ENCODE measurements around the gene HOXA4.

HOXA4 gene

DNA sequence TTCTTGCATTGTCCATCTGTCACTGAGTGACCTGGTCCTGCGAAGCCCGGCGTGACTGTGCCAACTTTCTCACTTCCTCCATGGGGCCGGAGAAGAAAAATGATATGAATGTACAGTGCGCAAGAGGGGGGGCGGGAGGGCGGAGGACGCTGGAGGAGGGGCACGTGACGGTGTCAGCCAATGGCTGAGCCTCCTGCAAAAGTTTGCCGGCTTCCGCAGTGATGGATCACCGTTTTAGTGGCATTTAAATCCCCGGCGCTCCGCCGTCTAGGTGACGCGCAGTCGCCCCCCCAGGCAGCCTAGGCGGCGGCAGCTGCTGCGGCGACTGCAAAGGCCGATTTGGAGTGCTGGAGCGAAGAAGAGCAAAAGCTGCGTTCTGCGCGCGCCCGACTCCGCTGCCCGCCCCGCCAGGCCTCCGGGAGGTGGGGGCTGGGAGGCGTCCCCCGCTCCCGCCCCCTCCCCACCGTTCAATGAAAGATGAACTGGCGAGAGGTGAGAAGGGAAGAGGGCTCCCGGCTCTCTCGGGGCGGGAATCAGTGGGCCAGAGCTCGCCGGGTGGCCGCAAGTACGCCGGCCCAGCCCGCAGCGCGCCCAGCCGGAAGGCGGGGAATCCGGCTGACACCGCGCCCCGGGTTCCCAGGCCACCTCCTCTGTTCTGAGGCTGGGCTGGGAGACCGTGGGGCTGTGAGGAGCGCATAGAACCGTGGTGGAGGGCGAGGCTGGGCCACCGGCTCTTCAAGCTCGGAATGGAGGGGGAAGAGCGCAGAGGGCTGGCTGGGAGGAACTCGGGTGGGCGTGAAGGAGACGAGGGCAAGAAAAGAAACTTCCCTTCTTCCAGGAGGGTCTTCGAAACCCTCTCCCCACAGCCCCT is 34.4 kb downstream of the HOXA4 start, which contains the start of gene HOXA1:
TSS of gene HOXA1 (minus strand) at position 104 of the 871 bp plus-strand sequence. CDS start at position 16, 88 bp downstream.
- ChIA-PET CTCF (interaction anchor here (0.5 to 3.3 kb wide), 11 partner anchors 17 to 1280 kb away, joined by 3 to 13 read pairs (median 4); partner anchors contain the start of gene HOXA5), POLR2A (ENCODE audit: low non-redundant PET) (interaction anchor here (0.5 to 0.7 kb wide), 3 partner anchors 15 to 902 kb away, joined by 3 read pairs; no protein-coding TSS in a partner anchor)
- peak; percentile 98 for DNase-seq (ENCODE audit: low spot score)
- peak within 1 kb of the TSS; percentile 95 for H3K27ac ChIP-seq
- TF ChIP-seq, protein P1, sequence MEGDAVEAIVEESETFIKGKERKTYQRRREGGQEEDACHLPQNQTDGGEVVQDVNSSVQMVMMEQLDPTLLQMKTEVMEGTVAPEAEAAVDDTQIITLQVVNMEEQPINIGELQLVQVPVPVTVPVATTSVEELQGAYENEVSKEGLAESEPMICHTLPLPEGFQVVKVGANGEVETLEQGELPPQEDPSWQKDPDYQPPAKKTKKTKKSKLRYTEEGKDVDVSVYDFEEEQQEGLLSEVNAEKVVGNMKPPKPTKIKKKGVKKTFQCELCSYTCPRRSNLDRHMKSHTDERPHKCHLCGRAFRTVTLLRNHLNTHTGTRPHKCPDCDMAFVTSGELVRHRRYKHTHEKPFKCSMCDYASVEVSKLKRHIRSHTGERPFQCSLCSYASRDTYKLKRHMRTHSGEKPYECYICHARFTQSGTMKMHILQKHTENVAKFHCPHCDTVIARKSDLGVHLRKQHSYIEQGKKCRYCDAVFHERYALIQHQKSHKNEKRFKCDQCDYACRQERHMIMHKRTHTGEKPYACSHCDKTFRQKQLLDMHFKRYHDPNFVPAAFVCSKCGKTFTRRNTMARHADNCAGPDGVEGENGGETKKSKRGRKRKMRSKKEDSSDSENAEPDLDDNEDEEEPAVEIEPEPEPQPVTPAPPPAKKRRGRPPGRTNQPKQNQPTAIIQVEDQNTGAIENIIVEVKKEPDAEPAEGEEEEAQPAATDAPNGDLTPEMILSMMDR (conservative IDR thresholded peaks at IDR 0.05; ENCODE audit: low read depth), result no peak

DNA sequence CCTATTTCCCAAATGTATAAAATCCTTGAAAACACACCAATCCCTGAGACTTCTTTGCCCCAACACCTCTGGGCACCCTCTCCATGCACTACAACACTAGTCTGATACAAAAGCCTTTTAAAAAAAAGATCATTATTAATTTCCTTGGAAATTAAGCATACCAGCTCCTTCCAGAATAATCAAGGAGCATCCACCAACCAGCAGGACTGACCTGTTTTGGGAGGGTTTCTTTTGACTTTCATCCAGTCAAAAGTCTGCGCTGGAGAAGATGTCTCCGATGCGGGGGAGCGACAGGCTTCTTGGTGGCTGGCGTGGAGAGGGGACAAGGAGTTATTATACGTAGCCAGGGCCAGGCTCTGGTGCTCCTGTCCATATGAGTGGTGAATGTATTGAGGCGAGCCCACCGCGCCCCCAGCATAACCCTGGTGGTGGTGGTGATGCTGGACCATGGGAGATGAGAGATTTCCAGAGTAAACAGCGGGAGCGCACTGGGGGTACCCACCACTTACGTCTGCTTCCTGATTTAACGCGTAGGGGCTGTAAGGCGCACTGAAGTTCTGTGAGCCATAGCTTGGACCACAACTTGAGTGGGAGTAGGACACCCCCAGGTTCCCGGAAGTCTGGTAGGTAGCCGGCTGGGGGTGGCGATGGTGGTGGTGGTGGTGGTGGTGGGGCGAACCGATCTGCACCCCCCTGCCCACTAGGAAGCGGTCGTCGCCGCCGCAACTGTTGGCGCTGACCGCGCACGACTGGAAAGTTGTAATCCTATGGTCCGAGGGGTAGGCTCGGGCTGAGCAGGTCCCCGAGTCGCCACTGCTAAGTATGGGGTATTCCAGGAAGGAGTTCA is 35.3 kb downstream of the HOXA4 start:
- DNase-seq (ENCODE audit: low spot score), result no peak
- TF ChIP-seq, protein P1 (conservative IDR thresholded peaks at IDR 0.05; ENCODE audit: low read depth), result no peak
- CTCF ChIA-PET, result interaction anchor here (0.6 to 3.3 kb wide), 4 partner anchors 21 to 1280 kb away, joined by 3 to 13 read pairs (median 3); partner anchors contain the start of gene HOXA5
- peak overlapping the region; percentile 95 for H3K27ac ChIP-seq
- POLR2A ChIA-PET (ENCODE audit: low non-redundant PET), result no interaction called here

GRCh38 chr7:27094304-27095049 is 36.1 kb downstream of the HOXA4 start:
- TF ChIP-seq, protein P1 (conservative IDR thresholded peaks at IDR 0.05; ENCODE audit: low read depth), result no peak
- DNase-seq (ENCODE audit: low spot score), result no peak
- H3K27ac ChIP-seq, result no peak overlapping the region
- POLR2A ChIA-PET (ENCODE audit: low non-redundant PET), result interaction anchor here (0.6 kb wide), 2 partner anchors 83 to 219 kb away, joined by 5 to 8 read pairs; no protein-coding TSS in a partner anchor
- CTCF ChIA-PET, result interaction anchor here (0.7 to 1.1 kb wide), 2 partner anchors 22 to 237 kb away, joined by 3 read pairs; no protein-coding TSS in a partner anchor

DNA sequence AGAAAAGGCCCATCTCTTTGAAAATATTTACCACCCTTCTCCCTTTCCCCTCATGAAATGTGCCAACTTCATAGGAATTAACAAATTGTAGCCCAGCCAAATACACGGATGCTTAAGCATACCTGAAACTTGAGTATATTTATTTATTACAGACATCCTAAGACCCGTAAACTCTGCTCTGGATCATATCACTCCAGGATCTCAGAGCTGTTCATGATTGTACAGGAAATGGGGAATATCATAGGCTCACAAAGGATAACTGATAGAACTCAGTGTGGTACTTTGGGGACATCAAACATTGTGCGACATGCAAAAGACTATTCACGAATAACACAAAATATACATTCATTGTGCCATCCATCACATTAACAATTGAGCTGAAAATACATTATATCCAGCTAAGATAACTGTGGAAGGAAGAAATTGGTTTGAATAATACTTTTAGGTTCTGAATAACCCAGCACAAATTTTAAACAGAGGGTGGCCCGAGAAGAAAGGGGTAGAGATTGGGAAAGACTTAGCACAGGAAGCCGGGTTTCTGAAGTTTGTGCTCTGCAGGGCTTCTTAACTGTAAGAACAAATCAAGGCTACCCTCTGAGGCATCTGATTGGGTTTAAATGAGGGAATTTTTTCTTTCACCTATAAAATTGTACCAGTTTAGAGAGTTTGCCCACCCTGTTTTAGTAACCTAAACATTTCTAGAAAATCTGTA is 37.2 kb downstream of the HOXA4 start:
- TF ChIP-seq, protein P1 (conservative IDR thresholded peaks at IDR 0.05; ENCODE audit: low read depth), result no peak
- no peak for DNase-seq (ENCODE audit: low spot score)
- POLR2A ChIA-PET (ENCODE audit: low non-redundant PET), result no interaction called here
- H3K27ac ChIP-seq, result no peak overlapping the region
- CTCF ChIA-PET, result interaction anchor here (0.6 kb wide), 1 partner anchor 27 kb away, joined by 3 read pairs; no protein-coding TSS in a partner anchor

DNA sequence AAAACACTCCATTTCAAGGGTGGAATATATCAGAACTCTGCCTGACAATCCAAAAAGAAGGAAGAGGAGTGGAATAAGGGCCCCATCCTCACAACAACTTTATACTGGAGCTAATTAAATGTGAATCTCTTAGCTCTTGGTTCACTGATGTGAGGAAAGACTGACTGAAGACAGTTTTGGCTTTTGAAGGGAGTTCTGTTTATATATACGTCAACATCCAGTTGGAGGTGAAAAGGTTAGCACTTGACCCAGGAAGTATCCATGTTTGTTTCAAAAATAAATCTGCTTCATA is 37.8 kb downstream of the HOXA4 start:
- DNase-seq (ENCODE audit: low spot score), result no peak
- TF ChIP-seq, protein P1 (conservative IDR thresholded peaks at IDR 0.05; ENCODE audit: low read depth), result no peak
- no peak overlapping the region for H3K27ac ChIP-seq
- ChIA-PET POLR2A (ENCODE audit: low non-redundant PET) (no interaction called here), CTCF (interaction anchor here (0.6 kb wide), 1 partner anchor 26 kb away, joined by 3 read pairs; no protein-coding TSS in a partner anchor)
